IMR-90 (cell line): ENCODE measurements around the gene FAM20C. TPM values are rescaled to one million over a fixed set of nuclear protein-coding genes. Genes with fewer than 3 reads are reported as not detected.

Experiments used
- ATAC-seq: fragments of 200-7000 bp; cut with Tn5 transposase; 2 replicates; pipeline ENCODE4 v1.9.1; 2020; ENCODE audit warnings: low read depth, mild to moderate bottlenecking, moderate library complexity
- BruUV-seq: library from RNA; stranded (reverse); fragments of 400-500 nt; replicated peaks from 2 replicates; lab custom pipeline; 2021; lab: Mats Ljungman, UMichigan
- CTCF ChIA-PET: fragments of 300-600 bp; formaldehyde crosslinking; extraction: SDS; loops from one replicate; lab custom pipeline; 2021; ENCODE audit warnings: antibody characterized with exemption; lab: Yijun Ruan, JAX
- POLR2A ChIA-PET: fragments of 300-600 bp; sonication (Branson Sonifier 250); formaldehyde crosslinking; loops from one replicate; lab custom pipeline; 2022; ENCODE audit warnings: antibody characterized with exemption; ENCODE audit not compliant: unreplicated experiment; lab: Charles Lee
- DNase-seq: peaks from one replicate; pipeline ENCODE4 v3.0.0; 2013
- H2AFZ ChIP-seq: replicated peaks from 2 replicates; pipeline ENCODE3; 2013; ENCODE audit warnings: low read length, mild to moderate bottlenecking; ENCODE audit not compliant: poor library complexity
- H2AK5ac ChIP-seq: 2 replicates; pipeline ENCODE4 v1.6.1; 2013; ENCODE audit warnings: low read depth, low read length, inconsistent platforms
- H2AK9ac ChIP-seq: replicated peaks from 2 replicates; pipeline ENCODE3; 2013; ENCODE audit warnings: mild to moderate bottlenecking, low read depth, low read length, moderate library complexity; ENCODE audit not compliant: poor library complexity
- H2BK120ac ChIP-seq: 2 replicates; pipeline ENCODE4 v1.6.1; 2013; ENCODE audit warnings: low read depth, low read length, inconsistent platforms
- H2BK15ac ChIP-seq: 3 replicates; pipeline ENCODE4 v1.6.1; 2013; ENCODE audit warnings: low read depth, low read length, inconsistent platforms
- H2BK20ac ChIP-seq: 2 replicates; pipeline ENCODE4 v1.6.1; 2013; ENCODE audit warnings: low read depth, mild to moderate bottlenecking, inconsistent platforms, low read length, moderate library complexity
- H2BK5ac ChIP-seq: 2 replicates; pipeline ENCODE4 v1.6.1; 2013; ENCODE audit warnings: mild to moderate bottlenecking, low read depth, low read length, inconsistent platforms; ENCODE audit not compliant: poor library complexity, severe bottlenecking
- H3K14ac ChIP-seq: replicated peaks from 2 replicates; pipeline ENCODE4 v1.6.1; 2013; ENCODE audit warnings: low read depth, low read length, inconsistent platforms
- H3K18ac ChIP-seq: 2 replicates; pipeline ENCODE4 v1.6.1; 2013; ENCODE audit warnings: low read depth, low read length, control low read depth
- H3K23ac ChIP-seq: 2 replicates; pipeline ENCODE4 v1.6.1; 2013; ENCODE audit warnings: low read depth, low read length, inconsistent platforms
- H3K27ac ChIP-seq: 2 replicates; pipeline ENCODE4 v1.5.1; 2013; ENCODE audit warnings: mild to moderate bottlenecking, control low read depth, low read length; ENCODE audit not compliant: insufficient read depth
- H3K27me3 ChIP-seq: 2 replicates; pipeline ENCODE4 v1.6.1; 2013; ENCODE audit warnings: low read length; ENCODE audit not compliant: control insufficient read depth, insufficient read depth
- H3K36me3 ChIP-seq: 2 replicates; pipeline ENCODE4 v1.6.1; 2013; ENCODE audit warnings: low read length, mixed read lengths; ENCODE audit not compliant: control insufficient read depth, insufficient read depth
- H3K4ac ChIP-seq: 2 replicates; pipeline ENCODE4 v1.6.1; 2013; ENCODE audit warnings: low read depth, low read length, inconsistent platforms
- H3K4me1 ChIP-seq: 2 replicates; pipeline ENCODE4 v1.6.1; 2013; ENCODE audit warnings: low read length, mixed read lengths; ENCODE audit not compliant: control insufficient read depth, insufficient read depth
- H3K4me2 ChIP-seq: 2 replicates; pipeline ENCODE4 v1.6.1; 2013; ENCODE audit warnings: low read depth, mild to moderate bottlenecking, control low read depth, low read length, moderate library complexity
- H3K4me3 ChIP-seq: 2 replicates; pipeline ENCODE4 v1.5.1; 2013; ENCODE audit warnings: low read depth, mild to moderate bottlenecking, control low read depth, low read length, moderate library complexity; ENCODE audit not compliant: insufficient read depth
- H3K56ac ChIP-seq: 2 replicates; pipeline ENCODE4 v1.6.1; 2013; ENCODE audit warnings: low read length, inconsistent platforms; ENCODE audit not compliant: insufficient read depth; ENCODE audit errors: extremely low read depth
- H3K79me1 ChIP-seq, 2 experiments: 2 replicates each; pipeline ENCODE4 v1.6.1; 2013; ENCODE audit warnings: low read length in 2 of 2, inconsistent platforms in 1 of 2, low read depth in 1 of 2
- H3K9ac ChIP-seq: 2 replicates; pipeline ENCODE4 v1.6.1; 2013; ENCODE audit warnings: low read depth, low read length, control low read depth
- H3K9me1 ChIP-seq: 2 replicates; pipeline ENCODE4 v1.6.1; 2013; ENCODE audit warnings: low read length, inconsistent platforms; ENCODE audit not compliant: insufficient read depth
- H3K9me3 ChIP-seq: 2 replicates; pipeline ENCODE4 v1.6.1; 2013; ENCODE audit warnings: low read length; ENCODE audit not compliant: control insufficient read depth, insufficient read depth
- H4K20me1 ChIP-seq: 2 replicates; pipeline ENCODE4 v1.6.1; 2013; ENCODE audit warnings: low read length, inconsistent platforms; ENCODE audit not compliant: insufficient read depth
- H4K5ac ChIP-seq: 2 replicates; pipeline ENCODE4 v1.6.1; 2013; ENCODE audit warnings: mild to moderate bottlenecking, low read depth, low read length, control low read depth
- H4K8ac ChIP-seq, 2 experiments: 2 replicates each; pipeline ENCODE4 v1.6.1; 2013; ENCODE audit warnings: low read depth in 2 of 2, low read length in 2 of 2, control low read depth in 1 of 2, inconsistent platforms in 1 of 2
- H4K91ac ChIP-seq: 2 replicates; pipeline ENCODE4 v1.6.1; 2013; ENCODE audit warnings: low read depth, low read length, inconsistent platforms; ENCODE audit not compliant: insufficient read depth
- BHLHE40 ChIP-seq: fragments of 150-350 bp; IDR thresholded peaks from 2 replicates; pipeline ENCODE4 v1.6.1; 2016; ENCODE audit warnings: mild to moderate bottlenecking, low read depth, low read length
- CEBPB ChIP-seq: IDR thresholded peaks from 2 replicates; pipeline ENCODE4 v1.6.1; 2012; ENCODE audit warnings: low read depth, low read length, improper control_type of control experiment
- CHD1 ChIP-seq: IDR thresholded peaks from 2 replicates; pipeline ENCODE4 v1.6.1; 2012; ENCODE audit warnings: low read depth, low read length, improper control_type of control experiment
- FOS ChIP-seq: fragments of 150-350 bp; IDR thresholded peaks from 2 replicates; pipeline ENCODE4 v1.6.1; 2016; ENCODE audit warnings: low read depth, low read length
- MAFK ChIP-seq: IDR thresholded peaks from 2 replicates; pipeline ENCODE4 v1.6.1; 2012; ENCODE audit warnings: low read depth, low read length, improper control_type of control experiment
- MAZ ChIP-seq: IDR thresholded peaks from 2 replicates; pipeline ENCODE4 v1.6.1; 2012; ENCODE audit warnings: low read depth, mild to moderate bottlenecking, low read length, improper control_type of control experiment, moderate library complexity, borderline replicate concordance
- MXI1 ChIP-seq: IDR thresholded peaks from 2 replicates; pipeline ENCODE4 v1.6.1; 2012; ENCODE audit warnings: low read depth, mild to moderate bottlenecking, low read length, moderate library complexity, borderline replicate concordance
- NFE2L2 ChIP-seq: fragments of 150-350 bp; IDR thresholded peaks from 2 replicates; pipeline ENCODE4 v1.6.1; 2016; ENCODE audit warnings: low read depth, mild to moderate bottlenecking, low read length
- POLR2A ChIP-seq: IDR thresholded peaks from 2 replicates; pipeline ENCODE4 v1.6.1; 2012; ENCODE audit warnings: mild to moderate bottlenecking, low read depth, low read length
- RAD21 ChIP-seq: IDR thresholded peaks from 2 replicates; pipeline ENCODE4 v1.6.1; 2012; ENCODE audit warnings: low read length, improper control_type of control experiment
- RFX5 ChIP-seq: IDR thresholded peaks from 2 replicates; pipeline ENCODE4 v1.8.0; 2012; ENCODE audit warnings: low read depth, mild to moderate bottlenecking, low read length, moderate library complexity
- SMC3 ChIP-seq: fragments of 150-350 bp; IDR thresholded peaks from 2 replicates; pipeline ENCODE4 v1.6.1; 2016; ENCODE audit warnings: low read depth, mild to moderate bottlenecking, antibody characterized with exemption, low read length, moderate library complexity
- WGBS, 2 experiments: methylation state at CpG; one replicate each; pipeline versions ENCODE4 v1.1.5 to v1.1.7; 2013; ENCODE audit warnings: missing lambda C conversion rate in 2 of 2; ENCODE audit not compliant: insufficient read length in 1 of 2; ENCODE audit errors: extremely low coverage in 2 of 2; 5-methylcytosine and 5-hydroxymethylcytosine counted together
- dilution Hi-C: fragments of 300-500 bp; cut with HindIII; formaldehyde crosslinking; loops from one replicate; pipeline ENCODE4 v1.14.3; 2018; ENCODE audit warnings: low sequenced_read_pairs; ENCODE audit not compliant: unreplicated experiment
- in situ Hi-C: fragments of 300-500 bp; cut with MboI; formaldehyde crosslinking; loops from 3 replicates; pipeline ENCODE4 v1.14.3; 2019; ENCODE audit warnings: low sequenced_read_pairs, inconsistent platforms, mixed read lengths
- intact Hi-C: fragments of 100-400 bp; cut with micrococcal nuclease; formaldehyde crosslinking; loops from 2 replicates; pipeline ENCODE4 v1.10.0; 2022
- polyA plus RNA-seq, 3 experiments: library from polyadenylated mRNA; depleted of rRNA; stranded (reverse); fragments of >200 nt; gene quantifications; 2 replicates each; pipeline ENCODE4 v1.2.3, GENCODE V29; 2012; ENCODE audit warnings: low replicate concordance in 1 of 3
- total RNA-seq: library from RNA; depleted of rRNA; stranded (reverse); fragments of >200 nt; gene quantifications from 2 replicates; pipeline ENCODE4 v1.2.3, GENCODE V29; 2012
- TF ChIP-seq, protein P1 (sequence below): conservative IDR thresholded peaks from 2 replicates; pipeline ENCODE4 v1.5.1; 2012; ENCODE audit warnings: mild to moderate bottlenecking, low read depth, low read length, improper control_type of control experiment
- TF ChIP-seq, protein P2 (sequence below): fragments of 150-350 bp; IDR thresholded peaks from 2 replicates; pipeline ENCODE4 v1.6.1; 2017; ENCODE audit warnings: mild to moderate bottlenecking, antibody characterized with exemption, low read length, low read depth
- TF ChIP-seq, protein P3 (sequence below): fragments of 150-350 bp; IDR thresholded peaks from 2 replicates; pipeline ENCODE4 v1.6.1; 2016; ENCODE audit warnings: low read depth, mild to moderate bottlenecking, low read length, moderate library complexity, borderline replicate concordance

The FAM20C gene
- total and polyA plus RNA-seq, 2 of the 4 experiments (the other 2 are of a cell fraction) = 7.7 to 36.6 TPM

DNA sequence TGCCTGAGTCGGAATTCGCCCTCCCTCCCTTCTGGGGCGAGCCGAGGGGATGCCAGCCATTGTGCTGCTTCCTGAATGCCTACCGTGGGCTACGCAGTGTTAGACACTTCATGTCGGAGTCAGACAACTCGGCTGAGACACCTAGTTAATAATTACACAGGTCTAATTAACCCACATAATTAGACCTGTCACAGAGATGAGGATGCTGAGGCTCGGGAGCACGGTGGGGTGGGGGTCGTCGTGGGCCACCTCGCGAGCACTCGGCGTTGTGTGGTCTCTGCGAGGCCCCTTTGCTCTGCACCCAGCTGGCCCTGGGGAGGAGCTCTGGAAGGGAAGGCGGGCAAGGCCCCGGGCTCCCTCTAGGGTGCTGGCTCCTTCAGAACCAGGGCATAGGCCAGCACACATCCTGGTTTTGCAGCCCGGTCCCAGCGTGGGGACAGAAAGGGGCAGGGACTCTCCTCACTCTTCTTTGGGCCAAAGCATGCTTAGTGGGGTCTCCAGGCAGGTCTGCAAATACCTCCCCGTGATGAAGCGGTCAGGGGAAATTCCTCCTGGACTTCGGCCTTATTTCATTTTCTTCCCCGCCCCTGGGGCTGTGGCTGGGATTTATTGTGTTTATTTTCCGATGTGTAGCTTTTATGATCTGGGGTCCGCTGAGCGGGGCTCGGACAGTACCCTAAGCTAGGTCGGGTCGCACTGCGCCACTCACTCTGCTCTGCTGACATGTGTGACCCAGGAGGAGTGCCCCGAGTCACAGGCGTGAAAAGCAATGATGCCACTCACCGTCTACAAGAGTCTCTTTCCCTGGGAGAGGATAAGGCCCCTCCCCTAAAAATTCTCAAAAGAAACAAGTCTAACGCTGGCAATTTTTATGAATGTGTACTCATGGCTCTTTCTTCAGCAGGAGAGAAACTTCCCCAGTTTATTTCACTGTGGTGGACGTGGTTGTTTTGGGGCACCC is 92.7 kb downstream of the FAM20C start:
- Histone ChIP-seq H2BK5ac (no peak overlapping the region), H4K5ac (no peak overlapping the region), H2AFZ (no peak overlapping the region), H3K4ac (no peak overlapping the region), H3K14ac (no peak overlapping the region), H4K8ac (no peak overlapping the region), H3K4me3 (no peak overlapping the region), H3K9ac (no peak overlapping the region), H4K20me1 (no peaks in the 10 kb centered on the region), H3K27me3 (peaks cover 59% of the 10 kb centered on the region), H3K9me3 (no peaks in the 10 kb centered on the region; the same call in 1 of the 2 replicates), H3K56ac (no peak overlapping the region), H3K36me3 (no peaks in the 10 kb centered on the region), H3K79me1 (no peaks in the 10 kb centered on the region), H3K18ac (no peak overlapping the region), H2BK15ac (no peak overlapping the region), H3K4me1 (no peaks in the 10 kb centered on the region), H3K23ac (no peak overlapping the region), H2AK9ac (no peak overlapping the region), H2BK120ac (no peak overlapping the region), H3K9me1 (no peaks in the 10 kb centered on the region), H4K91ac (no peak overlapping the region), H3K4me2 (no peak overlapping the region), H3K27ac (no peak overlapping the region), H2AK5ac (no peak overlapping the region), H2BK20ac (no peak overlapping the region)
- intact Hi-C loops = no loop called here
- dilution Hi-C loops = no loop called here
- ATAC-seq (no peak), DNase-seq (no peak)
- CTCF ChIA-PET = no interaction called here
- WGBS, 2 experiments = 62% methylated on average over 7 of the region's 37 CpGs; no CpG with 5 or more reads in 1 of the 2 experiments
- no TSS peak for BruUV-seq
- in situ Hi-C loops = no loop called here
- POLR2A ChIA-PET = no interaction called here
- TF ChIP-seq RAD21 (no peak), SMC3 (no peak), BHLHE40 (no peak), POLR2A (no peak), FOS (no peak), MXI1 (no peak), MAZ (no peak), RFX5 (no peak), NFE2L2 (no peak), MAFK (no peak), CEBPB (no peak), CHD1 (no peak)
- TF ChIP-seq, protein P1, sequence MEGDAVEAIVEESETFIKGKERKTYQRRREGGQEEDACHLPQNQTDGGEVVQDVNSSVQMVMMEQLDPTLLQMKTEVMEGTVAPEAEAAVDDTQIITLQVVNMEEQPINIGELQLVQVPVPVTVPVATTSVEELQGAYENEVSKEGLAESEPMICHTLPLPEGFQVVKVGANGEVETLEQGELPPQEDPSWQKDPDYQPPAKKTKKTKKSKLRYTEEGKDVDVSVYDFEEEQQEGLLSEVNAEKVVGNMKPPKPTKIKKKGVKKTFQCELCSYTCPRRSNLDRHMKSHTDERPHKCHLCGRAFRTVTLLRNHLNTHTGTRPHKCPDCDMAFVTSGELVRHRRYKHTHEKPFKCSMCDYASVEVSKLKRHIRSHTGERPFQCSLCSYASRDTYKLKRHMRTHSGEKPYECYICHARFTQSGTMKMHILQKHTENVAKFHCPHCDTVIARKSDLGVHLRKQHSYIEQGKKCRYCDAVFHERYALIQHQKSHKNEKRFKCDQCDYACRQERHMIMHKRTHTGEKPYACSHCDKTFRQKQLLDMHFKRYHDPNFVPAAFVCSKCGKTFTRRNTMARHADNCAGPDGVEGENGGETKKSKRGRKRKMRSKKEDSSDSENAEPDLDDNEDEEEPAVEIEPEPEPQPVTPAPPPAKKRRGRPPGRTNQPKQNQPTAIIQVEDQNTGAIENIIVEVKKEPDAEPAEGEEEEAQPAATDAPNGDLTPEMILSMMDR = no peak
- TF ChIP-seq, protein P2, sequence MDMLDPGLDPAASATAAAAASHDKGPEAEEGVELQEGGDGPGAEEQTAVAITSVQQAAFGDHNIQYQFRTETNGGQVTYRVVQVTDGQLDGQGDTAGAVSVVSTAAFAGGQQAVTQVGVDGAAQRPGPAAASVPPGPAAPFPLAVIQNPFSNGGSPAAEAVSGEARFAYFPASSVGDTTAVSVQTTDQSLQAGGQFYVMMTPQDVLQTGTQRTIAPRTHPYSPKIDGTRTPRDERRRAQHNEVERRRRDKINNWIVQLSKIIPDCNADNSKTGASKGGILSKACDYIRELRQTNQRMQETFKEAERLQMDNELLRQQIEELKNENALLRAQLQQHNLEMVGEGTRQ = no peak
- TF ChIP-seq, protein P3, sequence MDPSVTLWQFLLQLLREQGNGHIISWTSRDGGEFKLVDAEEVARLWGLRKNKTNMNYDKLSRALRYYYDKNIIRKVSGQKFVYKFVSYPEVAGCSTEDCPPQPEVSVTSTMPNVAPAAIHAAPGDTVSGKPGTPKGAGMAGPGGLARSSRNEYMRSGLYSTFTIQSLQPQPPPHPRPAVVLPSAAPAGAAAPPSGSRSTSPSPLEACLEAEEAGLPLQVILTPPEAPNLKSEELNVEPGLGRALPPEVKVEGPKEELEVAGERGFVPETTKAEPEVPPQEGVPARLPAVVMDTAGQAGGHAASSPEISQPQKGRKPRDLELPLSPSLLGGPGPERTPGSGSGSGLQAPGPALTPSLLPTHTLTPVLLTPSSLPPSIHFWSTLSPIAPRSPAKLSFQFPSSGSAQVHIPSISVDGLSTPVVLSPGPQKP = no peak
